Measurements from ENCODE around the gene NFU1.

DNA sequence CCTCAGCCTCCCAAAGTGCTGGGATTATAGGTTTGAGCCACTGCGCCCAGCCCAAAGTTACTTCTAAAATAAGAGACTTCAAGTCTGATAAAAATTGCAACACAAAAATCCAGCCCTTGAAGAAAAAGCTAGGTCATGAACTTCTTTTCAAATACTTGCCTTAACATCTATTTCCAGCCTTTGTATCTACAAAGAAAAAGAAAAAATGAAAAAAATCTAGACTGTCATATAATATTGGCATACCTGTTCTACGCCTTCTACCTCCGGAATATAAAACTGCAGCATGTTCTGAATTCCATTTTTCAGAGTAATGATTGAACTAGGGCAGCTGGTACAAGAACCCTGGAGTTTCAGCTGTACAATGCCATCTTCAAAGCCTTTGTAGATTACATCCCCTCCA is 37.1 kb downstream of the NFU1 start:
- TF ChIP-seq, protein P1, sequence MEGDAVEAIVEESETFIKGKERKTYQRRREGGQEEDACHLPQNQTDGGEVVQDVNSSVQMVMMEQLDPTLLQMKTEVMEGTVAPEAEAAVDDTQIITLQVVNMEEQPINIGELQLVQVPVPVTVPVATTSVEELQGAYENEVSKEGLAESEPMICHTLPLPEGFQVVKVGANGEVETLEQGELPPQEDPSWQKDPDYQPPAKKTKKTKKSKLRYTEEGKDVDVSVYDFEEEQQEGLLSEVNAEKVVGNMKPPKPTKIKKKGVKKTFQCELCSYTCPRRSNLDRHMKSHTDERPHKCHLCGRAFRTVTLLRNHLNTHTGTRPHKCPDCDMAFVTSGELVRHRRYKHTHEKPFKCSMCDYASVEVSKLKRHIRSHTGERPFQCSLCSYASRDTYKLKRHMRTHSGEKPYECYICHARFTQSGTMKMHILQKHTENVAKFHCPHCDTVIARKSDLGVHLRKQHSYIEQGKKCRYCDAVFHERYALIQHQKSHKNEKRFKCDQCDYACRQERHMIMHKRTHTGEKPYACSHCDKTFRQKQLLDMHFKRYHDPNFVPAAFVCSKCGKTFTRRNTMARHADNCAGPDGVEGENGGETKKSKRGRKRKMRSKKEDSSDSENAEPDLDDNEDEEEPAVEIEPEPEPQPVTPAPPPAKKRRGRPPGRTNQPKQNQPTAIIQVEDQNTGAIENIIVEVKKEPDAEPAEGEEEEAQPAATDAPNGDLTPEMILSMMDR (tag by site-specific recombination; IDR thresholded peaks at IDR 0.05): no peak
- TF ChIP-seq, protein P2, sequence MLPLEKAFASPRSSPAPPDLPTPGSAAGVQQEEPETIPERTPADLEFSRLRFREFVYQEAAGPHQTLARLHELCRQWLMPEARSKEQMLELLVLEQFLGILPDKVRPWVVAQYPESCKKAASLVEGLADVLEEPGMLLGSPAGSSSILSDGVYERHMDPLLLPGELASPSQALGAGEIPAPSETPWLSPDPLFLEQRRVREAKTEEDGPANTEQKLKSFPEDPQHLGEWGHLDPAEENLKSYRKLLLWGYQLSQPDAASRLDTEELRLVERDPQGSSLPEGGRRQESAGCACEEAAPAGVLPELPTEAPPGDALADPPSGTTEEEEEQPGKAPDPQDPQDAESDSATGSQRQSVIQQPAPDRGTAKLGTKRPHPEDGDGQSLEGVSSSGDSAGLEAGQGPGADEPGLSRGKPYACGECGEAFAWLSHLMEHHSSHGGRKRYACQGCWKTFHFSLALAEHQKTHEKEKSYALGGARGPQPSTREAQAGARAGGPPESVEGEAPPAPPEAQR (tag by site-specific recombination; IDR thresholded peaks at IDR 0.05): no peak
- TF ChIP-seq, protein P3, sequence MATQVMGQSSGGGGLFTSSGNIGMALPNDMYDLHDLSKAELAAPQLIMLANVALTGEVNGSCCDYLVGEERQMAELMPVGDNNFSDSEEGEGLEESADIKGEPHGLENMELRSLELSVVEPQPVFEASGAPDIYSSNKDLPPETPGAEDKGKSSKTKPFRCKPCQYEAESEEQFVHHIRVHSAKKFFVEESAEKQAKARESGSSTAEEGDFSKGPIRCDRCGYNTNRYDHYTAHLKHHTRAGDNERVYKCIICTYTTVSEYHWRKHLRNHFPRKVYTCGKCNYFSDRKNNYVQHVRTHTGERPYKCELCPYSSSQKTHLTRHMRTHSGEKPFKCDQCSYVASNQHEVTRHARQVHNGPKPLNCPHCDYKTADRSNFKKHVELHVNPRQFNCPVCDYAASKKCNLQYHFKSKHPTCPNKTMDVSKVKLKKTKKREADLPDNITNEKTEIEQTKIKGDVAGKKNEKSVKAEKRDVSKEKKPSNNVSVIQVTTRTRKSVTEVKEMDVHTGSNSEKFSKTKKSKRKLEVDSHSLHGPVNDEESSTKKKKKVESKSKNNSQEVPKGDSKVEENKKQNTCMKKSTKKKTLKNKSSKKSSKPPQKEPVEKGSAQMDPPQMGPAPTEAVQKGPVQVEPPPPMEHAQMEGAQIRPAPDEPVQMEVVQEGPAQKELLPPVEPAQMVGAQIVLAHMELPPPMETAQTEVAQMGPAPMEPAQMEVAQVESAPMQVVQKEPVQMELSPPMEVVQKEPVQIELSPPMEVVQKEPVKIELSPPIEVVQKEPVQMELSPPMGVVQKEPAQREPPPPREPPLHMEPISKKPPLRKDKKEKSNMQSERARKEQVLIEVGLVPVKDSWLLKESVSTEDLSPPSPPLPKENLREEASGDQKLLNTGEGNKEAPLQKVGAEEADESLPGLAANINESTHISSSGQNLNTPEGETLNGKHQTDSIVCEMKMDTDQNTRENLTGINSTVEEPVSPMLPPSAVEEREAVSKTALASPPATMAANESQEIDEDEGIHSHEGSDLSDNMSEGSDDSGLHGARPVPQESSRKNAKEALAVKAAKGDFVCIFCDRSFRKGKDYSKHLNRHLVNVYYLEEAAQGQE (tag by site-specific recombination; IDR thresholded peaks at IDR 0.05): no peak
- TF ChIP-seq, protein P4, sequence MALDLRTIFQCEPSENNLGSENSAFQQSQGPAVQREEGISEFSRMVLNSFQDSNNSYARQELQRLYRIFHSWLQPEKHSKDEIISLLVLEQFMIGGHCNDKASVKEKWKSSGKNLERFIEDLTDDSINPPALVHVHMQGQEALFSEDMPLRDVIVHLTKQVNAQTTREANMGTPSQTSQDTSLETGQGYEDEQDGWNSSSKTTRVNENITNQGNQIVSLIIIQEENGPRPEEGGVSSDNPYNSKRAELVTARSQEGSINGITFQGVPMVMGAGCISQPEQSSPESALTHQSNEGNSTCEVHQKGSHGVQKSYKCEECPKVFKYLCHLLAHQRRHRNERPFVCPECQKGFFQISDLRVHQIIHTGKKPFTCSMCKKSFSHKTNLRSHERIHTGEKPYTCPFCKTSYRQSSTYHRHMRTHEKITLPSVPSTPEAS (tag by site-specific recombination; IDR thresholded peaks at IDR 0.05): no peak
- TF ChIP-seq MEIS1 (CRISPR knock-in tag; IDR thresholded peaks at IDR 0.05; ENCODE audit: borderline replicate concordance) (no peak), SP2 (tag by site-specific recombination; IDR thresholded peaks at IDR 0.05) (no peak), ZNF791 (tag by site-specific recombination; IDR thresholded peaks at IDR 0.05) (no peak), MYNN (tag by site-specific recombination; IDR thresholded peaks at IDR 0.05; ENCODE audit: borderline replicate concordance) (no peak)
- TF ChIP-seq, protein P5, sequence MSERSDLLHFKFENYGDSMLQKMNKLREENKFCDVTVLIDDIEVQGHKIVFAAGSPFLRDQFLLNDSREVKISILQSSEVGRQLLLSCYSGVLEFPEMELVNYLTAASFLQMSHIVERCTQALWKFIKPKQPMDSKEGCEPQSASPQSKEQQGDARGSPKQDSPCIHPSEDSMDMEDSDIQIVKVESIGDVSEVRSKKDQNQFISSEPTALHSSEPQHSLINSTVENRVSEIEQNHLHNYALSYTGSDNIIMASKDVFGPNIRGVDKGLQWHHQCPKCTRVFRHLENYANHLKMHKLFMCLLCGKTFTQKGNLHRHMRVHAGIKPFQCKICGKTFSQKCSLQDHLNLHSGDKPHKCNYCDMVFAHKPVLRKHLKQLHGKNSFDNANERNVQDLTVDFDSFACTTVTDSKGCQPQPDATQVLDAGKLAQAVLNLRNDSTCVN (tag by site-specific recombination; optimal IDR thresholded peaks at IDR 0.05): no peak
- TF ChIP-seq, protein P6, sequence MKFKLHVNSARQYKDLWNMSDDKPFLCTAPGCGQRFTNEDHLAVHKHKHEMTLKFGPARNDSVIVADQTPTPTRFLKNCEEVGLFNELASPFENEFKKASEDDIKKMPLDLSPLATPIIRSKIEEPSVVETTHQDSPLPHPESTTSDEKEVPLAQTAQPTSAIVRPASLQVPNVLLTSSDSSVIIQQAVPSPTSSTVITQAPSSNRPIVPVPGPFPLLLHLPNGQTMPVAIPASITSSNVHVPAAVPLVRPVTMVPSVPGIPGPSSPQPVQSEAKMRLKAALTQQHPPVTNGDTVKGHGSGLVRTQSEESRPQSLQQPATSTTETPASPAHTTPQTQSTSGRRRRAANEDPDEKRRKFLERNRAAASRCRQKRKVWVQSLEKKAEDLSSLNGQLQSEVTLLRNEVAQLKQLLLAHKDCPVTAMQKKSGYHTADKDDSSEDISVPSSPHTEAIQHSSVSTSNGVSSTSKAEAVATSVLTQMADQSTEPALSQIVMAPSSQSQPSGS (tag by site-specific recombination; IDR thresholded peaks at IDR 0.05; ENCODE audit: low read depth): no peak
